ENCODE results near the gene KCNA4. TPM values are rescaled to one million over a fixed set of nuclear protein-coding genes. Genes with fewer than 3 reads are reported as not detected.
A peak's percentile ranks its signal among the peaks of the same experiment; 100 is the strongest.

KCNA4 gene
- total and polyA plus RNA-seq, 11 donors, result 1.7 to 12.2 (median 6.8) TPM

DNA sequence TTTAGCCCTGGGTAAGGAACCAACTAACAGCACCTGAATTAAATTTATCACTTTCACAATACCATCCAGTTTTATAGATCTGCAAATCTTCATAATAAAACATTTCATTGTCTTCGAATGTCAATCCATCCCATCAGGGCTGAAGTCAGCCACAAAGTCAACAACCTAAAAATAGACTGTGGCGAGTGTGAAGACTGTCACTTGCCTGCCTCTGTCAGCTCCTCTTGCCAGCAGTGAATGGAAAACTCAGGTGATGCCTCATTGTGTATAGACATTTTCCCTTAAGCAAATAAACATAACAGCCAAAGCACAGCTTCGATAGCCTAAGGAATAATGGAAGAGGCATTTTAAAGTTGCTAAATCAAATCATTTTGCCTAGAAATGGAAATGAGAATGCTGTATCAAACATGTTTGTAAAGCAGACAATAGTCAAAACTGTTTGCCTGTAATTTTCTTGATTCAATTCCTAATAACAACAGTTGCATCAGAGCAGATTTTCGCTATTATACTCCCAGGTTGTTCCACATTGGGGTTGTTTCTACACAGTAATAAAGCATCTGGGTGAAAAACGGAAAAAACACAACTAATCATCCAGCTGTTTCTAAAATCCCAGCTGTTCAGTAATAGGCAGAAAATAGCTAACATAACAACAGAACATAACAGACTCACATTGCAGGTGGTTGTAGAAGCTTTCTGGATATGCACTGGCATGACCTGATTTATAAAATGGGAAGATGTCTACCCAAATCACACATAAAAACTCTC is 15.7 kb downstream of the KCNA4 start:
- Histone ChIP-seq H3K27ac (peak overlapping the region in 8 of 12 donors; percentile 11 to 80 (median 54)), H3K4me3 (no peak overlapping the region), H3K27me3 (no peaks in the 10 kb centered on the region), H3K36me3 (no peaks in the 10 kb centered on the region), H3K4me1 (peaks cover 0 to 21% (median 4%) of the 10 kb centered on the region in 12 donors), H3K9me3 (no peaks in the 10 kb centered on the region)
- DNase-seq (peak in 3 of 5 donors; percentile 35 to 39 (median 37)), ATAC-seq (peak; percentile 74 to 95 (median 92))
- WGBS, 4 donors, result 46 to 54% (median 48%) methylated on average over 5 of the region's 5 CpGs
- no peak for TF ChIP-seq POLR2A (IDR thresholded peaks at IDR 0.05)
- TF ChIP-seq, protein P1, sequence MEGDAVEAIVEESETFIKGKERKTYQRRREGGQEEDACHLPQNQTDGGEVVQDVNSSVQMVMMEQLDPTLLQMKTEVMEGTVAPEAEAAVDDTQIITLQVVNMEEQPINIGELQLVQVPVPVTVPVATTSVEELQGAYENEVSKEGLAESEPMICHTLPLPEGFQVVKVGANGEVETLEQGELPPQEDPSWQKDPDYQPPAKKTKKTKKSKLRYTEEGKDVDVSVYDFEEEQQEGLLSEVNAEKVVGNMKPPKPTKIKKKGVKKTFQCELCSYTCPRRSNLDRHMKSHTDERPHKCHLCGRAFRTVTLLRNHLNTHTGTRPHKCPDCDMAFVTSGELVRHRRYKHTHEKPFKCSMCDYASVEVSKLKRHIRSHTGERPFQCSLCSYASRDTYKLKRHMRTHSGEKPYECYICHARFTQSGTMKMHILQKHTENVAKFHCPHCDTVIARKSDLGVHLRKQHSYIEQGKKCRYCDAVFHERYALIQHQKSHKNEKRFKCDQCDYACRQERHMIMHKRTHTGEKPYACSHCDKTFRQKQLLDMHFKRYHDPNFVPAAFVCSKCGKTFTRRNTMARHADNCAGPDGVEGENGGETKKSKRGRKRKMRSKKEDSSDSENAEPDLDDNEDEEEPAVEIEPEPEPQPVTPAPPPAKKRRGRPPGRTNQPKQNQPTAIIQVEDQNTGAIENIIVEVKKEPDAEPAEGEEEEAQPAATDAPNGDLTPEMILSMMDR (IDR thresholded peaks at IDR 0.05), result no peak
- intact Hi-C loops (cut with DNase I), result no loop called here

DNA sequence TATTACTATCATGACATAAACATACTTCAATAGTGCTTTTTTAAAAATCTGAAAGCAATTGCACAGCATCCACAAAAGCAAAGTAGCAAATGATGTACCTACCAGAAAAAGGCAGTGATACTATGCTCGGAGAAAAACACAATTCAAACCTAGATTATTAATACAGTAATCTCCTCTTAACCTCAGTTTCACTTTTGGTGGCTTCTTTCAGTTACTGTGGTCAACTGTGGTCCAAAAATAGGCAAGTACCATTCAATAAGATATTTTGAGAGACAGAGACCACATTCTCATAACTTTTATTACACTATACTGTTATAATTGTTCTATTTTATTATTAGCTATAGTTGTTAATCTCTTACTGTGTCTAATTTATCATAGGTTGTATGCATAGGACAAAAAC is 20.8 kb downstream of the KCNA4 start:
- ATAC-seq, result no peak
- Histone ChIP-seq H3K4me1 (peaks cover 0 to 4% (median 0%) of the 10 kb centered on the region in 12 donors), H3K9me3 (peaks cover 0 to 11% (median 0%) of the 10 kb centered on the region in 12 donors), H3K4me3 (no peak overlapping the region), H3K27me3 (no peaks in the 10 kb centered on the region), H3K36me3 (no peaks in the 10 kb centered on the region), H3K27ac (no peak overlapping the region)
- intact Hi-C loops (cut with DNase I), result no loop called here
- no peak for DNase-seq
- WGBS, 4 donors, result 80 to 97% (median 85%) methylated on average over 1 of the region's 1 CpG
- TF ChIP-seq, protein P1 (IDR thresholded peaks at IDR 0.05), result no peak
- no peak for TF ChIP-seq POLR2A (IDR thresholded peaks at IDR 0.05)

DNA sequence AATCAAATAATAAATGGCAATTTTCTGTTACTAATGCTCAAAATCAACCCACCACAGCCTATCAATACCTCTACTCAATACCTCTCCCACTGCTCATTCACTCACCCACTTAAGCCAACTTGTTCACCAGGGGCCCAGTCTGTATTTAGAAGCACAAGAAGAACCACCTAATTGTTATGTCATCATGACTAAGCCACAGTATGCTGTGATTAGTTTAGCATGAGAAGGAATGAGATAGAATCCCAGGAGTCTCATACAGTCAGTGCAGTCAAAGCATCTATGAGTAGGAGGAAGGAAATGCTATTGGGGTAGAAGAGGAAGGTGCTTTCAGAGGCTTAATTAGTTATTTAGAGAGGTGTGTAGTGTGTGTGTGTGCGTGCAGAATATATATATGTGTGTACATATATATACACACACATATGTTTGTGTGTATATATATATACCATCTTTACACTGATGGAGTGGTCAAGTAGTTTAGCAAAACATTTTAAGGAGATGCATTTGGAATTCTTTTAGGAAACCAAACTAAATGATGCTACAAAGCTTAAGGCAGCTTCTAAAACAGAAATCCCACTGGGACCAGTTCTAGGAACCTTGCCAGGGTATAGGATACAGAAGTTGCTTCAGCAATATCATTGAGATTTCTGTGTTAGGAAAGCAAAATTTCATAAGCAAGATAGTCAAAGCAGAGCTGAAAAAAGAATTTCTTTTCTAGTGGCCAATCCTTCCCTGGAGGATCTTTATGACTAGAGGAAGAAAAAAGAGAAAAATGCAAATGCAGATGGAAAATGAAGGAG is 27.5 kb downstream of the KCNA4 start:
- DNase-seq (no peak), ATAC-seq (peak in 2 of 4 donors; percentile 32 to 39)
- intact Hi-C loops (cut with DNase I), result loop anchor here in 1 of 10 donors (10.0 kb wide), 1 partner anchor 205 kb away; no protein-coding TSS in a partner anchor
- 62 to 68% (median 64%) methylated on average over 1 of the region's 1 CpG for WGBS, 4 donors
- no peaks in the 10 kb centered on the region for H3K36me3 ChIP-seq
- peaks cover 0 to 20% (median 0%) of the 10 kb centered on the region in 12 donors for H3K4me1 ChIP-seq
- H3K27ac ChIP-seq, result no peak overlapping the region
- peaks cover 0 to 11% (median 0%) of the 10 kb centered on the region in 12 donors for H3K9me3 ChIP-seq
- H3K4me3 ChIP-seq, result no peak overlapping the region
- TF ChIP-seq POLR2A (IDR thresholded peaks at IDR 0.05), result no peak
- TF ChIP-seq, protein P1 (IDR thresholded peaks at IDR 0.05), result no peak
- no peaks in the 10 kb centered on the region for H3K27me3 ChIP-seq

DNA sequence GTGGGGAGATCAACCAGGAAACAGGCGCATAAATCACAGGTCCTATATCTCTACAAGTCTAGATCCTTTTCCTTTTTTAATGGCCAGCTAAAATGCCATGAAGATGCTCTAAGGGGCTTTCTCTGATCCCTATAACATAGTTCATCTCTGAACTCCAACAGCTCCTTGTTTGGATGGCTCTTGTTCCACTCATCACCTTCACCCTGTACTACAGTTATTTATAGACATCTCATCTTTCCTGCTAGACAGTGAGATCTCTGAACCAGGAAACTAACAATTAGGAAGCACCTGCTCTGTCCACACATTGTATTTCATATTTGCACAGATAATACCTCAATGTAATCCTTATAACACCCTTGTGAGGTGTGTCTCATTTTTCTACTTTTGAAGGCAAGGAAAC is 31.6 kb downstream of the KCNA4 start:
- no peak for DNase-seq
- WGBS, 4 donors, result 64 to 69% (median 67%) methylated on average over 1 of the region's 1 CpG
- TF ChIP-seq, protein P1 (IDR thresholded peaks at IDR 0.05), result no peak
- TF ChIP-seq POLR2A (IDR thresholded peaks at IDR 0.05), result no peak
- Histone ChIP-seq H3K27me3 (no peaks in the 10 kb centered on the region), H3K9me3 (no peaks in the 10 kb centered on the region), H3K4me3 (no peak overlapping the region), H3K27ac (peak overlapping the region; percentile 31 to 87 (median 62)), H3K36me3 (no peaks in the 10 kb centered on the region), H3K4me1 (peaks cover 0 to 41% (median 4%) of the 10 kb centered on the region in 12 donors)
- intact Hi-C loops (cut with DNase I), result loop anchor here in 1 of 10 donors (10.0 kb wide), 1 partner anchor 200 kb away; no protein-coding TSS in a partner anchor
- peak; percentile 88 to 93 (median 91) for ATAC-seq
